Astrocyte of the cerebellum (primary cell): ENCODE results near the gene RIPK3.

ENCODE experiments used
- DNase-seq: peaks from one replicate; pipeline ENCODE4 v3.0.0-alpha.2; 2011; ENCODE audit warnings: low read depth
- H3K4me3 ChIP-seq: 2 replicates; pipeline ENCODE4 v1.5.1; 2011; ENCODE audit warnings: mild to moderate bottlenecking, low read depth, low read length, moderate library complexity
- in situ Hi-C: cut with HindIII; loops from 2 replicates; pipeline ENCODE4 v1.10.0; 2017; ENCODE audit warnings: low sequenced_read_pairs
- TF ChIP-seq, protein P1 (sequence below): IDR thresholded peaks from 2 replicates; pipeline ENCODE4 v1.5.1; 2012; ENCODE audit warnings: low read length, low read depth, moderate library complexity, mild to moderate bottlenecking; ENCODE audit errors: missing control alignments

The RIPK3 gene

DNA sequence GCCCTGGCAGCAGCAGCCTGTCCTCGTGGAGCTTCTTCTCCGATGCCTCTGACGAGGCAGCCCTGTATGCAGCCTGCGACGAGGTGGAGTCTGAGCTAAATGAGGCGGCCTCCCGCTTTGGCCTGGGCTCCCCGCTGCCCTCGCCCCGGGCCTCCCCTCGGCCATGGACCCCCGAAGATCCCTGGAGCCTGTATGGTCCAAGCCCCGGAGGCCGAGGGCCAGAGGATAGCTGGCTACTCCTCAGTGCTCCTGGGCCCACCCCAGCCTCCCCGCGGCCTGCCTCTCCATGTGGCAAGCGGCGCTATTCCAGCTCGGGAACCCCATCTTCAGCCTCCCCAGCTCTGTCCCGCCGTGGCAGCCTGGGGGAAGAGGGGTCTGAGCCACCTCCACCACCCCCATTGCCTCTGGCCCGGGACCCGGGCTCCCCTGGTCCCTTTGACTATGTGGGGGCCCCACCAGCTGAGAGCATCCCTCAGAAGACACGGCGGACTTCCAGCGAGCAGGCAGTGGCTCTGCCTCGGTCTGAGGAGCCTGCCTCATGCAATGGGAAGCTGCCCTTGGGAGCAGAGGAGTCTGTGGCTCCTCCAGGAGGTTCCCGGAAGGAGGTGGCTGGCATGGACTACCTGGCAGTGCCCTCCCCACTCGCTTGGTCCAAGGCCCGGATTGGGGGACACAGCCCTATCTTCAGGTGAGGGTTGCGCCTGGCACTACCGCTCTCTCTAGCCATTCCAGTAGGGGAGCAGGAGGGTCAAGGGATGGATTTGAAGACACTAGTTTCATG is 30.3 kb upstream of the RIPK3 start:
- H3K4me3 ChIP-seq, result no peak overlapping the region
- in situ Hi-C loops, result loop anchor here (5.0 kb wide), 1 partner anchor 47 kb away; no protein-coding TSS in a partner anchor
- DNase-seq, result no peak
- TF ChIP-seq, protein P1, sequence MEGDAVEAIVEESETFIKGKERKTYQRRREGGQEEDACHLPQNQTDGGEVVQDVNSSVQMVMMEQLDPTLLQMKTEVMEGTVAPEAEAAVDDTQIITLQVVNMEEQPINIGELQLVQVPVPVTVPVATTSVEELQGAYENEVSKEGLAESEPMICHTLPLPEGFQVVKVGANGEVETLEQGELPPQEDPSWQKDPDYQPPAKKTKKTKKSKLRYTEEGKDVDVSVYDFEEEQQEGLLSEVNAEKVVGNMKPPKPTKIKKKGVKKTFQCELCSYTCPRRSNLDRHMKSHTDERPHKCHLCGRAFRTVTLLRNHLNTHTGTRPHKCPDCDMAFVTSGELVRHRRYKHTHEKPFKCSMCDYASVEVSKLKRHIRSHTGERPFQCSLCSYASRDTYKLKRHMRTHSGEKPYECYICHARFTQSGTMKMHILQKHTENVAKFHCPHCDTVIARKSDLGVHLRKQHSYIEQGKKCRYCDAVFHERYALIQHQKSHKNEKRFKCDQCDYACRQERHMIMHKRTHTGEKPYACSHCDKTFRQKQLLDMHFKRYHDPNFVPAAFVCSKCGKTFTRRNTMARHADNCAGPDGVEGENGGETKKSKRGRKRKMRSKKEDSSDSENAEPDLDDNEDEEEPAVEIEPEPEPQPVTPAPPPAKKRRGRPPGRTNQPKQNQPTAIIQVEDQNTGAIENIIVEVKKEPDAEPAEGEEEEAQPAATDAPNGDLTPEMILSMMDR, result no peak

DNA sequence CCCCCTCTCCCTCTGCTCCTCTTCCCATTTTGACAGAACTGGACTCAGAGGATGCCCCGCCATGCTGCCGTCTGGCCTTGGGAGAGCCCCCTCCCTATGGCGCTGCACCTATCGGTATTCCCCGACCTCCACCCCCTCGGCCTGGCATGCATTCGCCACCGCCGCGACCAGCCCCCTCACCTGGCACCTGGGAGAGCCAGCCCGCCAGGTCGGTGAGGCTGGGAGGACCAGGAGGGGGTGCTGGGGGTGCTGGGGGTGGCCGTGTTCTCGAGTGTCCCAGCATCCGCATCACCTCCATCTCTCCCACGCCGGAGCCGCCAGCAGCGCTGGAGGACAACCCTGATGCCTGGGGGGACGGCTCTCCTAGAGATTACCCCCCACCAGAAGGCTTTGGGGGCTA is 29.7 kb upstream of the RIPK3 start:
- peak overlapping the region; percentile 92 for H3K4me3 ChIP-seq
- no peak for DNase-seq
- TF ChIP-seq, protein P1, result no peak
- in situ Hi-C loops, result loop anchor here (5.0 kb wide), 1 partner anchor 48 kb away; no protein-coding TSS in a partner anchor

DNA sequence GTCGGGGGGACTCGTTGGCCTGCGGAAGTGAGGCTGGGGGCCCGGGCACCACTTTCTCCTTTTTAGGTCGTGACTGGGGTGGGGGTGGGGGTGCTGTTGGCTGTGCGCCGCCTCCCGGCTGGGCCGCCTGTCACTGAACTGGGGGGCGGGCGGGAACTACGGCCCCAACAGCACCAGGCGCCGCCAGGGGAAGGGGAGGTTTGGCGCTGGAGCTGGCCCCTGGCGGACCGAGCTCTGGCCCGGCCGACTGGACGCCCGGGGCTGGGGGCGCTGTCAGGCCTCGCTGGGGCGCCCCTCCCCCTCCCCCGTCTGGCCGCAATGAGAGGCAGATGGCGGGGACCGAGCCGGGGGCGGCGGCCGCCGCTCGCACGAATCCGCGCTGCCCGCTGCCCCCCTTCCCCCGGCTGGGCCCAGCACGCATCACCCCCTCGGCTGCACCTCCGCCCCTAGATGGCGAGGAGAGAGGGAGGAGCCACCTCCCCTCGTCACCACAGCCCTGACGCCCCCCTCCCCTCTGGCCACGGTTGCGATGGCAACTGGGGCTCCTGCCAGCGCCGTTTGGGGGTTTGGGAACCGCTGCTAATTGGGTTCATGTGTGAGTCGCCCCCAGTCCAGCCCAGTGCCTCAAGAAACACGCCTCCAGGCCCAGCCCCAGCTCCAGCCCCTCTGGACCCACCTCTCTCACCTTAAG is 28.9 kb upstream of the RIPK3 start:
- in situ Hi-C loops, result loop anchor here (5.0 kb wide), 1 partner anchor 49 kb away; no protein-coding TSS in a partner anchor
- peak overlapping the region; percentile 92 for H3K4me3 ChIP-seq
- TF ChIP-seq, protein P1, result no peak
- peak; percentile 18 for DNase-seq

DNA sequence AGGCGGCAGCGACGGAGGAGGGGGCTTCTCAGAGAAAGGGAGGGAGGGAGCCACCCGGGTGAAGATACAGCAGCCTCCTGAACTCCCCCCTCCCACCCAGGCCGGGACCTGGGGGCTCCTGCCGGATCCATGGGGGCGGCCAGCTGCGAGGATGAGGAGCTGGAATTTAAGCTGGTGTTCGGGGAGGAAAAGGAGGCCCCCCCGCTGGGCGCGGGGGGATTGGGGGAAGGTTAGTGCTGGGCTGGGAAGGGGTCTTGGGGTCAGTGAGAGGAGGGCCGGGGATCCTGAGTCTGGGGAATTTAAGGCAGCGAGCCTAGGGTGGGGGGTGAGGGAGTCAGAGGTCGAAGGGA is 28.4 kb upstream of the RIPK3 start:
- peak overlapping the region; percentile 92 for H3K4me3 ChIP-seq
- TF ChIP-seq, protein P1, result no peak
- in situ Hi-C loops, result loop anchor here (5.0 kb wide), 1 partner anchor 49 kb away; no protein-coding TSS in a partner anchor
- DNase-seq, result no peak

DNA sequence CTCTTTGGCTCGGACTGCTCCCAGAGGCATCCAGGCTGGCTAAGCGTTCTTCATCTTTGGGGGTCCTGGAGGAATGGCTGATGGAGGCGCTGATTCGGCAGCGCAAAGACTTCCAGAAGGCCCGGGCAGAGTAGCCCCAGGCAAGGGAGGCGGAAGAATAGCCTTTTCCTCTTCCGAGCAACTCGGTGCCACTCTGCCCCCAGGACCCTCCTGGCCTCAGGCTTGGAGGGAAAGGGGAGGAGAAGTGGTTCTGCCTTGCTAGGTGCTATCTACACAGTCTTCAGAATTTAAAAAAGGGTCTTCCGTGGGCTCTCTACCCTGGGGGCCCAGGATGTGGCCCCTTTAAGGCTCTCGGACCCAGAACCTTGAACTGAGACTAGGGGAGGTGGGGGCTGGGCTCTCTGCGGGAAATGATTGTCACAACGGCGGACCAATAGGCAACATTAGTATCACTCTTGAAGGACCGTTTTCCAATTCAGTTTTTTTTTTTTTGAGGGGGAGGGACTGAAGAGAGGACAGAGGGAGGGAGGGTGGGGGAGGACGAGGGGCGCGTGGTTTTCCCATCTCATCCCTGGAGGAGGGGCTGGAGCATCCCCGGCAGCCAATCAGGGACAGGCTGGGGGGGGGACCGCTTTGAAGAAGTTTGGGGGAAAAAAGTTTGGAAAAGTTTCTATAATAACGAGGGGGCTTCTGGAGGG is 27.9 kb upstream of the RIPK3 start, which contains the start of gene NFATC4:
TSS of gene NFATC4 (plus strand) at position 671 of the 698 bp plus-strand sequence. CDS start 157 bp downstream, outside the sequence.
- peak; percentile 82 for DNase-seq

More for the DNA sequence above, 27.9 kb upstream of the RIPK3 start, which contains the start of gene NFATC4:
- peak within 1 kb of the TSS; percentile 92 for H3K4me3 ChIP-seq
- TF ChIP-seq, protein P1, result no peak
- in situ Hi-C loops, result loop anchor here (5.0 kb wide), 1 partner anchor 50 kb away; no protein-coding TSS in a partner anchor
